HepG2 (cell line): ENCODE results near the gene INPP1. TPM values are rescaled to one million over a fixed set of nuclear protein-coding genes. Genes with fewer than 3 reads are reported as not detected.

Source experiments
- DR1 ChIP-seq: sonication (generic); formaldehyde crosslinking; IDR thresholded peaks from 2 replicates; pipeline ENCODE4 v1.8.0; 2021; ENCODE audit warnings: mild to moderate bottlenecking, missing genetic modification reagents, inconsistent platforms
- MAF1 ChIP-seq: sonication (generic); formaldehyde crosslinking; IDR thresholded peaks from 2 replicates; pipeline ENCODE4 v1.5.0; 2020; ENCODE audit warnings: missing genetic modification reagents, borderline replicate concordance
- SATB2 ChIP-seq: sonication (generic); formaldehyde crosslinking; IDR thresholded peaks from 2 replicates; pipeline ENCODE4 v1.5.0; 2020; ENCODE audit warnings: missing genetic modification reagents
- TBX3 ChIP-seq: fragments of 450-650 bp; IDR thresholded peaks from 2 replicates; pipeline ENCODE4 v1.6.1; 2017; ENCODE audit warnings: antibody characterized with exemption, mild to moderate bottlenecking, inconsistent platforms, borderline replicate concordance
- ZNF331 ChIP-seq: sonication (generic); formaldehyde crosslinking; IDR thresholded peaks from 2 replicates; pipeline ENCODE4 v1.4.0; 2020; ENCODE audit warnings: missing genetic modification reagents
- ZNF703 ChIP-seq: sonication (generic); formaldehyde crosslinking; IDR thresholded peaks from 2 replicates; pipeline ENCODE4 v1.5.1; 2020; ENCODE audit warnings: missing genetic modification reagents, mild to moderate bottlenecking, moderate library complexity, borderline replicate concordance
- polyA plus RNA-seq, 8 experiments: library from polyadenylated mRNA; depleted of rRNA in 3 of 8; stranded (reverse) in 7 of 8; unstranded in 1 of 8; fragments of >200 nt; fragmentation: Illumina TruSeq in 4 of 8; extraction: Trizol in 4 of 8; gene quantifications; 2 replicates each; pipeline versions ENCODE4 v1.2.1 to v1.2.3, GENCODE V29; 2011 to 2016; ENCODE audit warnings: low read depth in 4 of 8, missing spikeins in 1 of 8, mixed read lengths in 1 of 8; ENCODE audit not compliant: insufficient read depth in 1 of 8
- total RNA-seq, 5 experiments: library from RNA; depleted of rRNA; stranded (reverse); fragments of >200 nt; fragmentation: Illumina TruSeq; extraction: Trizol; gene quantifications; 2 replicates each; pipeline ENCODE4 v1.2.3, GENCODE V29; 2016; ENCODE audit warnings: low read depth in 1 of 5
- TF ChIP-seq, protein P1 (sequence below): sonication (generic); formaldehyde crosslinking; IDR thresholded peaks from 2 replicates; pipeline ENCODE4 v1.5.0; 2020; ENCODE audit warnings: mild to moderate bottlenecking, missing genetic modification reagents
- TF ChIP-seq, protein P2 (sequence below): sonication (generic); formaldehyde crosslinking; IDR thresholded peaks from 2 replicates; pipeline ENCODE4 v1.5.1; 2020; ENCODE audit warnings: missing genetic modification reagents, mild to moderate bottlenecking, borderline replicate concordance
- TF ChIP-seq, protein P3 (sequence below): fragments of 450-650 bp; IDR thresholded peaks from 2 replicates; pipeline ENCODE4 v1.6.1; 2016
- TF ChIP-seq, protein P4 (sequence below): sonication (generic); formaldehyde crosslinking; IDR thresholded peaks from 2 replicates; pipeline ENCODE4 v1.4.0; 2020; ENCODE audit warnings: missing genetic modification reagents, borderline replicate concordance
- TF ChIP-seq, protein P5 (sequence below): sonication (generic); formaldehyde crosslinking; IDR thresholded peaks from 2 replicates; pipeline ENCODE4 v1.8.0; 2022; ENCODE audit warnings: missing genetic modification reagents, mild to moderate bottlenecking, inconsistent platforms, borderline replicate concordance

INPP1 gene
- total and polyA plus RNA-seq, 2 of the 13 experiments (the other 11 are each of a cell fraction or from before 2014, with no cell fraction given): 10.0 to 13.3 TPM

DNA sequence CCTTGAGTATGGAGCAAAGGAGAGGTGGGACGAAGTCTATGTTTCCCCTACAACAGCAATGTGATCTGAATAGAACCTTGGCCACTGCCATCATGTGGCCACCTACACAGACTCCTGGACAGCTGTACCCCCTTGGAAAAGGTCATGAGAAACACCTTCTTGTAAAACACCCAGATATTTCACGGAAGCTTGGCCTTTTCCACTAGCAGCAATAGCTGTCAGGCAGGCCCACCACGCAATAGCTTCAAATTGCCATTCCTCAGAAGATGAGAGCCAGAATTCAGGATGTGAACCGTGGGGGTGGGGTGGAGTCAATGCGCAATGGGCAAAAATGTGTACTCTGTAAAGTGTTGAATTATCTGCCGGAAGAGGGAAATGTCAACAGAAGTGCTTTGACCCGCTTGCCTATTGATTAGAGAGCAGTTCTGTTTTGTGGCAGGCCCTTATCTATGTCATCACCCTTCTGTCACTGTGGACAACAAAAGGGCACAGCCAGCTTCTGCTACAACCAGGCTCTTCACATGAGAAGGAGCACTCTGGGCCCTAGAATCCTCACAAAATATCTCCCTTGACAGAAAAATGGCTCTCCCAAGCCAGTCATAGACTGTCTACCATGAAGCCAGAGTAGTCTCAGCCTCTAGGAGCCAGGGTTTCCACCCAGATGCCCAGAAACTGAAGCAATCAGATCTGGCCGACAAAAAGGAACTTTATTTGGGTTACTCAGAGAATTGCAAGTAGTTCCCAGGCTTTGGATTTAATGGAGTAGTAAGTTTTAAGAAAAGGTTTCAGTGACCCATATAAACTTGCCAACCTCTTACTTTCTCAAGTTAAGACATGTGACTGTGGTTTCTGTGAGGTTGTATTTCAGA is 9.5 kb downstream of the INPP1 start (continued):
- TF ChIP-seq, protein P1, sequence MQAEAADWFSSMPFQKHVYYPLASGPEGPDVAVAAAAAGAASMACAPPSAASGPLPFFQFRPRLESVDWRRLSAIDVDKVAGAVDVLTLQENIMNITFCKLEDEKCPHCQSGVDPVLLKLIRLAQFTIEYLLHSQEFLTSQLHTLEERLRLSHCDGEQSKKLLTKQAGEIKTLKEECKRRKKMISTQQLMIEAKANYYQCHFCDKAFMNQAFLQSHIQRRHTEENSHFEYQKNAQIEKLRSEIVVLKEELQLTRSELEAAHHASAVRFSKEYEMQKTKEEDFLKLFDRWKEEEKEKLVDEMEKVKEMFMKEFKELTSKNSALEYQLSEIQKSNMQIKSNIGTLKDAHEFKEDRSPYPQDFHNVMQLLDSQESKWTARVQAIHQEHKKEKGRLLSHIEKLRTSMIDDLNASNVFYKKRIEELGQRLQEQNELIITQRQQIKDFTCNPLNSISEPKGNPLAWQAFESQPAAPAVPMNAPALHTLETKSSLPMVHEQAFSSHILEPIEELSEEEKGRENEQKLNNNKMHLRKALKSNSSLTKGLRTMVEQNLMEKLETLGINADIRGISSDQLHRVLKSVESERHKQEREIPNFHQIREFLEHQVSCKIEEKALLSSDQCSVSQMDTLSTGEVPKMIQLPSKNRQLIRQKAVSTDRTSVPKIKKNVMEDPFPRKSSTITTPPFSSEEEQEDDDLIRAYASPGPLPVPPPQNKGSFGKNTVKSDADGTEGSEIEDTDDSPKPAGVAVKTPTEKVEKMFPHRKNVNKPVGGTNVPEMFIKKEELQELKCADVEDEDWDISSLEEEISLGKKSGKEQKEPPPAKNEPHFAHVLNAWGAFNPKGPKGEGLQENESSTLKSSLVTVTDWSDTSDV: peak; percentile 37; the same call in 1 of the 2 replicates
- TF ChIP-seq SATB2 (CRISPR knock-in tag) (no peak), MAF1 (CRISPR knock-in tag) (no peak), ZNF703 (CRISPR knock-in tag) (peak; percentile 93; the same call in 1 of the 2 replicates), DR1 (CRISPR knock-in tag) (no peak), ZNF331 (CRISPR knock-in tag) (peak; percentile 98), TBX3 (peak; percentile 98)
- TF ChIP-seq, protein P2, sequence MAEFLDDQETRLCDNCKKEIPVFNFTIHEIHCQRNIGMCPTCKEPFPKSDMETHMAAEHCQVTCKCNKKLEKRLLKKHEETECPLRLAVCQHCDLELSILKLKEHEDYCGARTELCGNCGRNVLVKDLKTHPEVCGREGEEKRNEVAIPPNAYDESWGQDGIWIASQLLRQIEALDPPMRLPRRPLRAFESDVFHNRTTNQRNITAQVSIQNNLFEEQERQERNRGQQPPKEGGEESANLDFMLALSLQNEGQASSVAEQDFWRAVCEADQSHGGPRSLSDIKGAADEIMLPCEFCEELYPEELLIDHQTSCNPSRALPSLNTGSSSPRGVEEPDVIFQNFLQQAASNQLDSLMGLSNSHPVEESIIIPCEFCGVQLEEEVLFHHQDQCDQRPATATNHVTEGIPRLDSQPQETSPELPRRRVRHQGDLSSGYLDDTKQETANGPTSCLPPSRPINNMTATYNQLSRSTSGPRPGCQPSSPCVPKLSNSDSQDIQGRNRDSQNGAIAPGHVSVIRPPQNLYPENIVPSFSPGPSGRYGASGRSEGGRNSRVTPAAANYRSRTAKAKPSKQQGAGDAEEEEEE (CRISPR knock-in tag): no peak
- TF ChIP-seq, protein P3, sequence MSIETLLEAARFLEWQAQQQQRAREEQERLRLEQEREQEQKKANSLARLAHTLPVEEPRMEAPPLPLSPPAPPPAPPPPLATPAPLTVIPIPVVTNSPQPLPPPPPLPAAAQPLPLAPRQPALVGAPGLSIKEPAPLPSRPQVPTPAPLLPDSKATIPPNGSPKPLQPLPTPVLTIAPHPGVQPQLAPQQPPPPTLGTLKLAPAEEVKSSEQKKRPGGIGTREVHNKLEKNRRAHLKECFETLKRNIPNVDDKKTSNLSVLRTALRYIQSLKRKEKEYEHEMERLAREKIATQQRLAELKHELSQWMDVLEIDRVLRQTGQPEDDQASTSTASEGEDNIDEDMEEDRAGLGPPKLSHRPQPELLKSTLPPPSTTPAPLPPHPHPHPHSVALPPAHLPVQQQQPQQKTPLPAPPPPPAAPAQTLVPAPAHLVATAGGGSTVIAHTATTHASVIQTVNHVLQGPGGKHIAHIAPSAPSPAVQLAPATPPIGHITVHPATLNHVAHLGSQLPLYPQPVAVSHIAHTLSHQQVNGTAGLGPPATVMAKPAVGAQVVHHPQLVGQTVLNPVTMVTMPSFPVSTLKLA: peak; percentile 47; the same call in 1 of the 2 replicates
- TF ChIP-seq, protein P4, sequence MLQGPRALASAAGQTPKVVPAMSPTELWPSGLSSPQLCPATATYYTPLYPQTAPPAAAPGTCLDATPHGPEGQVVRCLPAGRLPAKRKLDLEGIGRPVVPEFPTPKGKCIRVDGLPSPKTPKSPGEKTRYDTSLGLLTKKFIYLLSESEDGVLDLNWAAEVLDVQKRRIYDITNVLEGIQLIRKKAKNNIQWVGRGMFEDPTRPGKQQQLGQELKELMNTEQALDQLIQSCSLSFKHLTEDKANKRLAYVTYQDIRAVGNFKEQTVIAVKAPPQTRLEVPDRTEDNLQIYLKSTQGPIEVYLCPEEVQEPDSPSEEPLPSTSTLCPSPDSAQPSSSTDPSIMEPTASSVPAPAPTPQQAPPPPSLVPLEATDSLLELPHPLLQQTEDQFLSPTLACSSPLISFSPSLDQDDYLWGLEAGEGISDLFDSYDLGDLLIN (CRISPR knock-in tag): no peak
- TF ChIP-seq, protein P5, sequence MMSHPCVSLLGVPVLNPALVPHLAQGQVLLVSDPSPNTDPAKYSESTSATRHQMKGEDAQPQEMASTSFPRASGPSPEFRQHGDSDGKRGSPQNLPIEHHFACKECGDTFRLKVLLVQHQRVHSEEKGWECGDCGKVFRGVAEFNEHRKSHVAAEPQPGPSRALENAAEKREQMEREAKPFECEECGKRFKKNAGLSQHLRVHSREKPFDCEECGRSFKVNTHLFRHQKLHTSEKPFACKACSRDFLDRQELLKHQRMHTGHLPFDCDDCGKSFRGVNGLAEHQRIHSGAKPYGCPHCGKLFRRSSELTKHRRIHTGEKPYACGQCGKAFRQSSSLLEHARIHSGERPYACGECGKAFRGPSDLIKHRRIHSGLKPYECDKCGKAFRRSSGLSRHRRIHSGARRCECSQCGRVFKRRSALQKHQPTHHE (CRISPR knock-in tag): 0 out of 2 replicates have a peak, but pooled peaks have one; percentile 68
